ENCODE data around the gene RBFOX2. TPM values are rescaled to one million over a fixed set of nuclear protein-coding genes. Genes with fewer than 3 reads are reported as not detected.
"Not testable (repeated sequence)": the region's sequence is repeated elsewhere in the genome, so short reads cannot be mapped to it uniquely, and the experiment has no call there.

Gene RBFOX2
- polyA plus RNA-seq, 1 donor, result 67.0 TPM

- H3K4me1 ChIP-seq (ENCODE audit: control insufficient read depth, insufficient read depth, low read length), result no peaks in the 10 kb centered on the region
- H3K27me3 ChIP-seq (ENCODE audit: control insufficient read depth, insufficient read depth, low read length), result no peaks in the 10 kb centered on the region
- no peaks in the 10 kb centered on the region for H3K36me3 ChIP-seq (ENCODE audit: control insufficient read depth, insufficient read depth, low read length)
- H3K9me3 ChIP-seq (ENCODE audit: control insufficient read depth, low read depth, low read length), result peaks cover 3% of the 10 kb centered on the region
- DNase-seq, result no peak
- H3K27ac ChIP-seq (ENCODE audit: low read length), result no peak overlapping the region
- WGBS (ENCODE audit: insufficient coverage, low lambda C conversion rate), result 100% methylated on average over 1 of the region's 11 CpGs
- H3K4me3 ChIP-seq (ENCODE audit: low read length), result no peak overlapping the region
These were observed 20.5 kb upstream of the RBFOX2 start for GRCh38 chr22:36048911-36049677.

GRCh38 chr22:36044517-36044916 lies 15.9 kb upstream of the RBFOX2 start:
- not testable (repeated sequence) for H3K4me1 ChIP-seq (ENCODE audit: control insufficient read depth, insufficient read depth, low read length); H3K27me3 ChIP-seq (ENCODE audit: control insufficient read depth, insufficient read depth, low read length); H3K9me3 ChIP-seq (ENCODE audit: control insufficient read depth, low read depth, low read length); H3K27ac ChIP-seq (ENCODE audit: low read length); DNase-seq; H3K36me3 ChIP-seq (ENCODE audit: control insufficient read depth, insufficient read depth, low read length); H3K4me3 ChIP-seq (ENCODE audit: low read length)
- WGBS (ENCODE audit: insufficient coverage, low lambda C conversion rate), result 80% methylated on average over 1 of the region's 3 CpGs

- no CpG with 5 or more reads among the region's 5 CpGs for WGBS (ENCODE audit: insufficient coverage, low lambda C conversion rate)
- DNase-seq, result no peak
- Histone ChIP-seq H3K36me3 (ENCODE audit: control insufficient read depth, insufficient read depth, low read length) (no peaks in the 10 kb centered on the region), H3K27me3 (ENCODE audit: control insufficient read depth, insufficient read depth, low read length) (no peaks in the 10 kb centered on the region), H3K27ac (ENCODE audit: low read length) (no peak overlapping the region), H3K9me3 (ENCODE audit: control insufficient read depth, low read depth, low read length) (no peaks in the 10 kb centered on the region), H3K4me1 (ENCODE audit: control insufficient read depth, insufficient read depth, low read length) (no peaks in the 10 kb centered on the region), H3K4me3 (ENCODE audit: low read length) (no peak overlapping the region)
These were observed 13.6 kb upstream of the RBFOX2 start for GRCh38 chr22:36042240-36042639.

DNA sequence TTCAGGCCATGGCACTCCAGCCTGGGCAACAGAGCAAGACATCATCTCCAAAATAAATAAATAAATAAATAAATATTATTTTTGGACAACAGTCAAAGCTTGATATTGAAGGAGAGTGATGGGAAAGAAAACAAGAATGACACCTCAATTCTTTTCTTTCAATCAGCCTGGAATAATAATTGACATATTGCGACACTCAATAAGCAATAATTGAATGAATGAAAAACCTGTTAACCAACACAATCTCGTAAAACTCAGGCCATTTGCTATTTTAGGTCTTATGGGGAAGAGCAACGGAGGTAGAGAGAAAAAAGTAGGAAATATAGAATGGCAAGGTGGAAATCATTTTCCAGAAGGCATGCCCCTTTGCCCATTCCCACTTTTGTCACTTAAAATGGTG lies 10.5 kb upstream of the RBFOX2 start:
- Histone ChIP-seq H3K4me1 (ENCODE audit: control insufficient read depth, insufficient read depth, low read length) (no peaks in the 10 kb centered on the region), H3K4me3 (ENCODE audit: low read length) (no peak overlapping the region), H3K9me3 (ENCODE audit: control insufficient read depth, low read depth, low read length) (no peaks in the 10 kb centered on the region), H3K36me3 (ENCODE audit: control insufficient read depth, insufficient read depth, low read length) (no peaks in the 10 kb centered on the region), H3K27me3 (ENCODE audit: control insufficient read depth, insufficient read depth, low read length) (no peaks in the 10 kb centered on the region), H3K27ac (ENCODE audit: low read length) (no peak overlapping the region)
- no peak for DNase-seq
- 100% methylated on average over 2 of the region's 3 CpGs for WGBS (ENCODE audit: insufficient coverage, low lambda C conversion rate)

- H3K4me1 ChIP-seq (ENCODE audit: control insufficient read depth, insufficient read depth, low read length), result no peaks in the 10 kb centered on the region
- DNase-seq, result no peak
- no peak overlapping the region for H3K4me3 ChIP-seq (ENCODE audit: low read length)
- WGBS (ENCODE audit: insufficient coverage, low lambda C conversion rate), result no CpG with 5 or more reads among the region's 10 CpGs
- no peaks in the 10 kb centered on the region for H3K27me3 ChIP-seq (ENCODE audit: control insufficient read depth, insufficient read depth, low read length)
- no peak overlapping the region for H3K27ac ChIP-seq (ENCODE audit: low read length)
- no peaks in the 10 kb centered on the region for H3K9me3 ChIP-seq (ENCODE audit: control insufficient read depth, low read depth, low read length)
- H3K36me3 ChIP-seq (ENCODE audit: control insufficient read depth, insufficient read depth, low read length), result no peaks in the 10 kb centered on the region
These were observed 8.6 kb upstream of the RBFOX2 start for GRCh38 chr22:36037102-36037758.

- no peak overlapping the region for H3K27ac ChIP-seq (ENCODE audit: low read length)
- no CpG with 5 or more reads among the region's 6 CpGs for WGBS (ENCODE audit: insufficient coverage, low lambda C conversion rate)
- H3K4me1 ChIP-seq (ENCODE audit: control insufficient read depth, insufficient read depth, low read length), result no peaks in the 10 kb centered on the region
- no peaks in the 10 kb centered on the region for H3K9me3 ChIP-seq (ENCODE audit: control insufficient read depth, low read depth, low read length)
- peak in 1 of 2 donors; percentile 34 for DNase-seq
- no peak overlapping the region for H3K4me3 ChIP-seq (ENCODE audit: low read length)
- H3K36me3 ChIP-seq (ENCODE audit: control insufficient read depth, insufficient read depth, low read length), result no peaks in the 10 kb centered on the region
- H3K27me3 ChIP-seq (ENCODE audit: control insufficient read depth, insufficient read depth, low read length), result no peaks in the 10 kb centered on the region
These were observed 7.6 kb upstream of the RBFOX2 start for GRCh38 chr22:36036167-36036624.

DNA sequence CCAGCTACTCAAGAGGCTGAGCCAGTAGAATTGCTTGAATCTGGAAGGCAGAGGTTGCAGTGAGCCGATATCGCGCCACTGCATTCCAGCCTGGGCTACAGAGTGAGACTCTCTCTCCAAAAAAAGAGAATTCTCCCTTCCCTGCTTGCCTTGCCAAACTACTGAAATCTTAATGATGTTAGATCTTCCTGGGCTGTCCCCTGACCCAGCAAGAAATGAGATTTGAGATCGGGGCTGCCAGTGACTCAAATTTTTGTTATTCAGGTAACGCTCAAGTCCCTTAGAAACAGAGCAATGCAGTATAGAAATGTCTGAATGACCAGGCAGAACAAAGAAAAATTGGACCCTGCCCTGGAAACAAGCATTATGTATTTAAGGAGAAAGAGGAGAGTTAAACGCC lies 4.0 kb upstream of the RBFOX2 start:
- no CpG with 5 or more reads among the region's 6 CpGs for WGBS (ENCODE audit: insufficient coverage, low lambda C conversion rate)
- Histone ChIP-seq H3K4me3 (ENCODE audit: low read length) (no peak overlapping the region), H3K9me3 (ENCODE audit: control insufficient read depth, low read depth, low read length) (no peaks in the 10 kb centered on the region), H3K4me1 (ENCODE audit: control insufficient read depth, insufficient read depth, low read length) (peaks cover 2% of the 10 kb centered on the region), H3K27me3 (ENCODE audit: control insufficient read depth, insufficient read depth, low read length) (no peaks in the 10 kb centered on the region), H3K36me3 (ENCODE audit: control insufficient read depth, insufficient read depth, low read length) (no peaks in the 10 kb centered on the region), H3K27ac (ENCODE audit: low read length) (no peak overlapping the region)
- DNase-seq, result no peak

- no peak for DNase-seq
- Histone ChIP-seq H3K4me1 (ENCODE audit: control insufficient read depth, insufficient read depth, low read length) (peaks cover 8% of the 10 kb centered on the region), H3K9me3 (ENCODE audit: control insufficient read depth, low read depth, low read length) (no peaks in the 10 kb centered on the region), H3K4me3 (ENCODE audit: low read length) (peak overlapping the region; percentile 57), H3K27ac (ENCODE audit: low read length) (peak overlapping the region; percentile 71), H3K36me3 (ENCODE audit: control insufficient read depth, insufficient read depth, low read length) (peaks cover 3% of the 10 kb centered on the region), H3K27me3 (ENCODE audit: control insufficient read depth, insufficient read depth, low read length) (no peaks in the 10 kb centered on the region)
- no CpG with 5 or more reads among the region's 7 CpGs for WGBS (ENCODE audit: insufficient coverage, low lambda C conversion rate)
These were observed 757 bp upstream of the RBFOX2 start for GRCh38 chr22:36029406-36029755.

DNA sequence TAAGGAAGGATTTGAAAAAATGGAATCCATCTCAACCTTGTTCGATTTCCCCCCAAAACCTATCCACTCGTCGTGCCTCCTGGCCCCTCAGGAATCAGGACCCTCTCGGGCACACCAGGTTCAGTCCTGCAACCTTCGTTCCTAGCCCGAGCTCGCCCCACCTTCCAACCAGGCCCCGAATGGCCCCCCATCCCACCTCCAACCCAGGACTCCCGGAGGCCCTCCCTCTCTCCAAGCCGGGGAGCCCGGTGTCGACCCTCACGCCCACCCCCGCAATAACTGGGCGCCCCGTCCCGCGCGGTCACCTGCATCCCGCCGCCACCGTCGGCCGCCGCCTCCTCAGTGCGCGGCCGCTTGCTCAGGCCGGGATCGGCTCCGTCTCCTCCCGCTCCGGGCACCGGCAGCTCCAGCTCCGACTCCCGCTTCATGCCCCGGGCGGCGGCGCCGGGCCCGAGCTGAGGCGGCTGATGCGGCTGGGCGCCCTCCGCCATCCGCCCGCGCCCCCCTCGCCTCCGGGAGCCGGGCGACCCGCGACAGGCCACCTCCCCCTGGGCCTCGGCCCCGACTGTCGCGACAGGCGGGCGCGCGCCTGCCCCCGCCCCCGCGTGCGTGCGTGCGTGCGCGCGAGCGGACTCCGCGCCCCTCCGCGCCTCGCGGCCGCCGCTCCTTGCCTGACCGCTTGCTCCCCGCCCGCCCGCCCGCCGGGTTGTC lies 534 bp downstream of the RBFOX2 start:
- peak; percentile 44 to 81 for DNase-seq
- H3K9me3 ChIP-seq (ENCODE audit: control insufficient read depth, low read depth, low read length), result no peaks in the 10 kb centered on the region
- H3K27me3 ChIP-seq (ENCODE audit: control insufficient read depth, insufficient read depth, low read length), result no peaks in the 10 kb centered on the region
- H3K4me3 ChIP-seq (ENCODE audit: low read length), result peak overlapping the region; percentile 88
- peaks cover 3% of the 10 kb centered on the region for H3K36me3 ChIP-seq (ENCODE audit: control insufficient read depth, insufficient read depth, low read length)
- peak overlapping the region; percentile 83 for H3K27ac ChIP-seq (ENCODE audit: low read length)
- peaks cover 8% of the 10 kb centered on the region for H3K4me1 ChIP-seq (ENCODE audit: control insufficient read depth, insufficient read depth, low read length)
- WGBS (ENCODE audit: insufficient coverage, low lambda C conversion rate), result no CpG with 5 or more reads among the region's 87 CpGs

- WGBS (ENCODE audit: insufficient coverage, low lambda C conversion rate), result 0% methylated on average over 4 of the region's 7 CpGs
- no peaks in the 10 kb centered on the region for H3K27me3 ChIP-seq (ENCODE audit: control insufficient read depth, insufficient read depth, low read length)
- no peak for DNase-seq
- H3K4me1 ChIP-seq (ENCODE audit: control insufficient read depth, insufficient read depth, low read length), result peaks cover 8% of the 10 kb centered on the region
- peak overlapping the region; percentile 83 for H3K27ac ChIP-seq (ENCODE audit: low read length)
- H3K4me3 ChIP-seq (ENCODE audit: low read length), result peak overlapping the region; percentile 88
- H3K36me3 ChIP-seq (ENCODE audit: control insufficient read depth, insufficient read depth, low read length), result peaks cover 3% of the 10 kb centered on the region
- no peaks in the 10 kb centered on the region for H3K9me3 ChIP-seq (ENCODE audit: control insufficient read depth, low read depth, low read length)
These were observed 1.1 kb downstream of the RBFOX2 start for GRCh38 chr22:36027579-36027934.

All from large intestine (tissue), 3 donors.